Measurements from ENCODE around the gene TMEM151A. TPM values are rescaled to one million over a fixed set of nuclear protein-coding genes. Genes with fewer than 3 reads are reported as not detected.
A peak's percentile ranks its signal among the peaks of the same experiment; 100 is the strongest.

Gene TMEM151A
- total and polyA plus RNA-seq, 2 experiments from 2014 or later: 1.0 to 4.4 TPM

GRCh38 chr11:66281776-66282467 is 9.8 kb upstream of the TMEM151A start:
- TF ChIP-seq EZH2 (IDR thresholded peaks at IDR 0.05; ENCODE audit: low read depth, unreplicated experiment) (no peak), CTCF (conservative IDR thresholded peaks at IDR 0.05; ENCODE audit: low read depth in 2 of 2) (no peak), ZNF331 (CRISPR knock-in tag; IDR thresholded peaks at IDR 0.05; ENCODE audit: low read depth) (no peak), EZH2phosphoT487 (IDR thresholded peaks at IDR 0.05; ENCODE audit: unreplicated experiment) (no peak), POLR2AphosphoS5 (IDR thresholded peaks at IDR 0.05; ENCODE audit: low read depth) (no peak), STAT1 (IDR thresholded peaks at IDR 0.05; ENCODE audit: unreplicated experiment) (no peak), CREB1 (CRISPR knock-in tag; IDR thresholded peaks at IDR 0.05; ENCODE audit: low read depth) (no peak), REST (IDR thresholded peaks at IDR 0.05; ENCODE audit: unreplicated experiment) (no peak), JUNB (IDR thresholded peaks at IDR 0.05; ENCODE audit: unreplicated experiment) (no peak), ZNF114 (CRISPR knock-in tag; IDR thresholded peaks at IDR 0.05) (no peak), ETS1 (IDR thresholded peaks at IDR 0.05) (no peak), ZNF462 (CRISPR knock-in tag; IDR thresholded peaks at IDR 0.05) (no peak), NANOG (IDR thresholded peaks at IDR 0.05; ENCODE audit: borderline replicate concordance) (no peak)
- Histone ChIP-seq H3K4me3 (peak overlapping the region; percentile 43), H3K4me1 (ENCODE audit: insufficient read depth) (peaks cover 9% of the 10 kb centered on the region), H4K20me1 (replicated peaks; ENCODE audit: insufficient read depth) (no peaks in the 10 kb centered on the region; the same call in none of the 2 replicates), H3F3A (replicated peaks; ENCODE audit: low read depth) (0 out of 2 replicates have a peak, but pooled peaks cover 11% of the 10 kb centered on the region), H3K4me2 (peak overlapping the region; percentile 65; the same call in 1 of the 2 replicates), H3K27me3 (ENCODE audit: insufficient read depth) (no peaks in the 10 kb centered on the region), H3K9me2 (ENCODE audit: insufficient read depth) (no peaks in the 10 kb centered on the region), H2AFZ (no peak overlapping the region), H3K27ac (ENCODE audit: low read depth) (no peak overlapping the region), H3K36me3 (ENCODE audit: insufficient read depth) (no peaks in the 10 kb centered on the region; the same call in 1 of the 2 replicates), H3K79me2 (replicated peaks; ENCODE audit: insufficient read depth) (no peaks in the 10 kb centered on the region)
- ATAC-seq (peak; percentile 7), DNase-seq (ENCODE audit: low spot score) (no peak)
- H3K4me3 Mint-ChIP-seq: peak overlapping the region; percentile 23; the same call in 1 of the 3 replicates
- H3K27me3 Mint-ChIP-seq (ENCODE audit: insufficient read depth, low read depth, poor library complexity): peaks cover 29% of the 10 kb centered on the region
- peaks cover 32% of the 10 kb centered on the region for H3K4me1 Mint-ChIP-seq
- H3K27ac Mint-ChIP-seq: no peak overlapping the region
- H3K36me3 Mint-ChIP-seq (ENCODE audit: low read depth): no peaks in the 10 kb centered on the region; the same call in 2 of the 3 replicates
- H3K9me3 Mint-ChIP-seq: no peaks in the 10 kb centered on the region
